Epithelial cell of proximal tubule (primary cell): ENCODE data around the gene FHIT. TPM values are rescaled to one million over a fixed set of nuclear protein-coding genes. Genes with fewer than 3 reads are reported as not detected.

Experiments
- DNase-seq: peaks from one replicate; pipeline ENCODE4 v3.0.0-alpha.2; 2011; ENCODE audit warnings: low read depth
- H3K4me3 ChIP-seq: 2 replicates; pipeline ENCODE4 v1.5.1; 2011; ENCODE audit warnings: low read depth, mild to moderate bottlenecking, low read length
- CTCF ChIP-seq: conservative IDR thresholded peaks from 2 replicates; pipeline ENCODE4 v1.5.1; 2012; ENCODE audit warnings: low read depth, mild to moderate bottlenecking, low read length
- total RNA-seq: library from RNA; depleted of rRNA; stranded (reverse); fragments of >200 nt; gene quantifications from 2 replicates; pipeline ENCODE4 v1.2.3, GENCODE V29; 2015

Gene FHIT
- total RNA-seq, 1 donor from 2014 or later, result 3.7 TPM

DNA sequence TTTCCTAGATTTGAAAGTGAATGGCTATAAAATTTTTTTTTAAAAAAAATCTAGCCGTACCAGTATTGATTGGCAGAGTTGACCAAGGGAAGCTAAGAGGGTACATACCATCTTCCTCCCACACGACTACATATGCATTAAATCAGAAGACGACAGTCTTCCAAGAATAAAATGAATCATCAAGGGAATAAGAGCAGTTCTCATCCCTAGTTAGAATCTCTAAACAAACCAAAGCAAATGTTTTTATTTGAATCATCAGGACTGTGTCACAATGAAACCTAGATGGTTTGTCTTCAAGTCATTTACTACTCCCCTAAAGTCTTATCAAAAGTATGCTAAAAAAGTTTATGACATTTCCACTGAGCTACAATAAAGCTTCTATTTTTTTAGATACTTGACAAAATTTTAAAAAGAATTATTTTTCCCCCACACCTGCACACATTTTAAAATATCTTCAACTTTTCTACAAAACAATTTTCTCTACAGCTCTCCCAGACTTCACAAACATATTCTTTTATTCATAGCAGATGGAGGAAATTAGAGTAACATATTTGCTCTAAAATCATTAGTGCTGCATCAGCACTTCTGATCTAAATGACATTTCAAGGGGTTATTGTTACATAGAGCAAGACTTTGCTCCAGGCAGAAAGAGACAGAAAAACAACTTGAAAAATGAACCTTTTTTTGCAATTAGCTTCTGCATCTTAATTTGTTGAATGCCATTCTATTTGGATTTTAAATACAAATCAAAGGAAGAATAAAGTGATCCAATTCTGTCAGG is 547.1 kb downstream of the FHIT start:
- DNase-seq, result no peak
- H3K4me3 ChIP-seq, result no peak overlapping the region
- TF ChIP-seq CTCF, result no peak

DNA sequence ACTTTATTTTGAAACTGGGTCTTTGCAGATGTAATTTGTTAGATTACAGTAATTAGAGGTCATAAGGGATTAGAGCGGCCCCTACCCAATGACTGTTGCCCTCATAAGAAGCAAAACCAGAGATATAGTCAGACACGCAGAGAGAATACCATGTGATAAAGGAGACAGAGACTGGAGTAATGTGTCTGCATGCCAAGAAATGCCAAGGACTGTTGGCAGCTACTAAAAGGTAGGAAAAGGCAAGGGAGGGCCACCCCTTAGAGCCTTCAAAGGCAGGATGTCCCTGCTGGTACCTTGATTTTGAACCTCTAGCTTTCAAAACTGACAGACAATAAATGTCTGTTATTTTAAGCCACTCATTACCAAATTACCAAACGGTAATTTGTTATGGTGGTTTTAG is 548.2 kb downstream of the FHIT start:
- no peak for TF ChIP-seq CTCF
- DNase-seq, result no peak
- no peak overlapping the region for H3K4me3 ChIP-seq

- TF ChIP-seq CTCF, result no peak
- no peak overlapping the region for H3K4me3 ChIP-seq
- DNase-seq, result no peak
These were observed 553.1 kb downstream of the FHIT start for GRCh38 chr3:60698117-60698516.

DNA sequence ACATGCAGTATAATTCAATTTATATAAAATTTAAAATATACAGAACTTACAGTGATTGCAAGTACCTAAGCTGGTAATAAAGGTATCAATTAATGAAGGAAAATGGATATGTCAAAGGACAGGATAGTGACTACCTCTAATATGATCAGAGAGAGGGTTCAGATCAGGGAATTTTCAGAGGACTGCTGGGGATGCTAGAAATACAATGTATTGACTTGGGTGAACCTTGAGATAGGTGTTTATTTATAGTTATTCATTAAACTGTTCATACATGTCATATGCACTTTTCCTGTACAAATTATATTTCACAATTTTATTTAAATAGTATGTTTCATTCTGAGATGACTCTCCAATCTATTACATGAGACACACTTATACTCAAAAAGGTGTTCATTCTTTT is 554.1 kb downstream of the FHIT start:
- no peak for DNase-seq
- no peak overlapping the region for H3K4me3 ChIP-seq
- no peak for TF ChIP-seq CTCF

DNA sequence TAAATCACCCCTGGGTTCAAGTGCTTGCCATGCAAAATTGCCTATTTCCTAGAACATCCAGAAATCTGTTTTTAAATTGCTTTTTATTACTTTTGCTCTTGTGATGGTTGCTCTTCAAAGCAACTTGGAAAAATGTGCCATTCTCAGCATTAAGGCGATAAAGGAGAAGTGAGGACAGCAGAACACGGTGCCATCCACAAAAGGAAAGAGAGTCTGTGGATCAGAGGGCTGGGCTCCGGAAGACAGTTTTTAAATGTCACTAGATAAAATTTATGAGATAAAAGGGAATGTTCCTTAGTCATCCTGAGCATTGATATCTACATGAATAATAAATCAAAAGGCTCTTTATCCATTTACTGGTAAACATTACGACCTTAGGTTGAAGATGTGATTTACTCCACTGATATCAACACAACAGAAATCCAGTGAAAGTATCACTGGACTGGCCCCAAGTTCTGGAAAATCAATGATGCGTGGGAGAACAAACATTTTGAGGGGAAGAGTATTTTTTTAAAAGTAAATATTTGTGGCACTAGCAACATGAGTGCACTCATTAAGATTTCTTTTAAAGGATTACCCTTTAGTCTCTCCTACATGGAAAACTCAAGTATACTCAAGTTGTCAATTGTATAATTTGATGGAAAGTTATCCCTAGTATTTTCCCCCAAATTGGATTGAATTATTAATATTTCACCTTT is 554.7 kb downstream of the FHIT start:
- DNase-seq, result no peak
- H3K4me3 ChIP-seq, result no peak overlapping the region
- no peak for TF ChIP-seq CTCF

DNA sequence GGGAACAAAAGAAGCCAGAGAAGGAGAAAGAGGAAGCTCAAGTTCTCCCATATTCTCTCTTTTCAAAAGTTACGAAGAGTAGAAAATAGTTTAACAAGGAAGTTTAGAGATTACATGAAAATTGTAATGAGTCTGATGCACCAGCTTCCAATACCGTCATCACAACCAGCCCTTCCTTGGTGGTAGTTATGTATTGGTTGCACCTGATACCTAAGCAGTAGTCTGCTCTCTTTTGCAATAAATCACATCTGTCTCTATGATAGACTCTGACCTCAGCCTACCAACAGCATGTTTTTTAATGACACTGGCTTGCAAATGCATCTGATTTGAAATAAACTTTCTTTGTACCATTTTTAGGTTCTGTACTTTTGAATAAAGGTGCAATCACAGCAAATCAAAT is 575.8 kb downstream of the FHIT start:
- H3K4me3 ChIP-seq, result no peak overlapping the region
- peak; percentile 4 for DNase-seq
- TF ChIP-seq CTCF, result no peak
